ENCODE results near the gene SHISA9. TPM values are rescaled to one million over a fixed set of nuclear protein-coding genes. Genes with fewer than 3 reads are reported as not detected.

The SHISA9 gene
- total RNA-seq, 4 donors from 2014 or later, result 0.19 TPM; not detected in 3

GRCh38 chr16:13070268-13070667 is 168.9 kb downstream of the SHISA9 start:
- 6 to 11% methylated on average over 3 to 9 of the region's 9 CpGs for WGBS, 2 donors
- Histone ChIP-seq H3K27ac (no peak overlapping the region), H3K4me3 (no peak overlapping the region), H3K9me3 (peaks cover 0 to 5% (median 0%) of the 10 kb centered on the region in 3 donors), H3K36me3 (no peaks in the 10 kb centered on the region), H3K27me3 (no peaks in the 10 kb centered on the region), H3K4me1 (no peaks in the 10 kb centered on the region)
- intact Hi-C loops (cut with DNase I), result no loop called here
- TF ChIP-seq, protein P1, sequence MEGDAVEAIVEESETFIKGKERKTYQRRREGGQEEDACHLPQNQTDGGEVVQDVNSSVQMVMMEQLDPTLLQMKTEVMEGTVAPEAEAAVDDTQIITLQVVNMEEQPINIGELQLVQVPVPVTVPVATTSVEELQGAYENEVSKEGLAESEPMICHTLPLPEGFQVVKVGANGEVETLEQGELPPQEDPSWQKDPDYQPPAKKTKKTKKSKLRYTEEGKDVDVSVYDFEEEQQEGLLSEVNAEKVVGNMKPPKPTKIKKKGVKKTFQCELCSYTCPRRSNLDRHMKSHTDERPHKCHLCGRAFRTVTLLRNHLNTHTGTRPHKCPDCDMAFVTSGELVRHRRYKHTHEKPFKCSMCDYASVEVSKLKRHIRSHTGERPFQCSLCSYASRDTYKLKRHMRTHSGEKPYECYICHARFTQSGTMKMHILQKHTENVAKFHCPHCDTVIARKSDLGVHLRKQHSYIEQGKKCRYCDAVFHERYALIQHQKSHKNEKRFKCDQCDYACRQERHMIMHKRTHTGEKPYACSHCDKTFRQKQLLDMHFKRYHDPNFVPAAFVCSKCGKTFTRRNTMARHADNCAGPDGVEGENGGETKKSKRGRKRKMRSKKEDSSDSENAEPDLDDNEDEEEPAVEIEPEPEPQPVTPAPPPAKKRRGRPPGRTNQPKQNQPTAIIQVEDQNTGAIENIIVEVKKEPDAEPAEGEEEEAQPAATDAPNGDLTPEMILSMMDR (IDR thresholded peaks at IDR 0.05), result no peak
- no peak for TF ChIP-seq POLR2A (IDR thresholded peaks at IDR 0.05)
- DNase-seq, result no peak

DNA sequence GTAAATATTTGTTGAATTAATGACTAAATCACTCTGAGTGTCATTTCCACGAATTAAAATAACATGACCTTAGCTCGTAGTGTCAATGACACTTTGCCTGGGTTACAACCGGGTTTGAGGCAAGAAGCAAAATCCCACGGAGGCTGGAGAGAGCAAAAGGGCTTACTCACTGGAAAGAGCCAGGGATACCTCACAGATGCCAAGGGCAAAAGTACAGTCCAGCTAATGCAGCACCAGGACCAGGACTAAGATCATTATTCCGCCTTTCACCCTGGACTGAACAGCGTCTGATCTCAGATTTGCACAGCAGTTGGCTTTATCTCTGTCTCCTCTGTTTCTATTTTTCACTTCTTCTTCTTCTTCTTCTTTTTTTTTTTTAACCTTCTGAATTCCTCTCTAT is 175.5 kb downstream of the SHISA9 start:
- no peak for TF ChIP-seq POLR2A (IDR thresholded peaks at IDR 0.05)
- TF ChIP-seq, protein P1 (IDR thresholded peaks at IDR 0.05), result no peak
- Histone ChIP-seq H3K27me3 (no peaks in the 10 kb centered on the region), H3K4me1 (no peaks in the 10 kb centered on the region), H3K9me3 (no peaks in the 10 kb centered on the region), H3K36me3 (no peaks in the 10 kb centered on the region), H3K27ac (no peak overlapping the region), H3K4me3 (no peak overlapping the region)
- no peak for DNase-seq
- 73 to 77% methylated on average over 6 of the region's 6 CpGs for WGBS, 2 donors
- intact Hi-C loops (cut with DNase I), result no loop called here

GRCh38 chr16:13077816-13078215 is 176.4 kb downstream of the SHISA9 start:
- WGBS, 2 donors, result 44 to 47% methylated on average over 1 of the region's 1 CpG

GRCh38 chr16:13080531-13080930 is 179.1 kb downstream of the SHISA9 start:
- intact Hi-C loops (cut with DNase I), result no loop called here
- WGBS, 2 donors, result 89 to 96% methylated on average over 3 of the region's 3 CpGs

More at GRCh38 chr16:13077816-13078215, 176.4 kb downstream of the SHISA9 start:
- intact Hi-C loops (cut with DNase I), result no loop called here
- TF ChIP-seq, protein P1 (IDR thresholded peaks at IDR 0.05), result no peak
- TF ChIP-seq POLR2A (IDR thresholded peaks at IDR 0.05), result no peak
- Histone ChIP-seq H3K36me3 (no peaks in the 10 kb centered on the region), H3K27me3 (no peaks in the 10 kb centered on the region), H3K9me3 (no peaks in the 10 kb centered on the region), H3K4me3 (no peak overlapping the region), H3K27ac (no peak overlapping the region), H3K4me1 (no peaks in the 10 kb centered on the region)
- DNase-seq, result no peak

GRCh38 chr16:13081825-13082331 is 180.5 kb downstream of the SHISA9 start:
- DNase-seq, result no peak
- 81 to 83% methylated on average over 5 of the region's 5 CpGs for WGBS, 2 donors
- H3K27ac ChIP-seq, result no peak overlapping the region
- no peaks in the 10 kb centered on the region for H3K9me3 ChIP-seq
- no peak overlapping the region for H3K4me3 ChIP-seq
- TF ChIP-seq, protein P1 (IDR thresholded peaks at IDR 0.05), result no peak
- no peak for TF ChIP-seq POLR2A (IDR thresholded peaks at IDR 0.05)
- intact Hi-C loops (cut with DNase I), result no loop called here
- no peaks in the 10 kb centered on the region for H3K36me3 ChIP-seq
- H3K4me1 ChIP-seq, result no peaks in the 10 kb centered on the region
- H3K27me3 ChIP-seq, result no peaks in the 10 kb centered on the region

More at GRCh38 chr16:13080531-13080930, 179.1 kb downstream of the SHISA9 start:
- Histone ChIP-seq H3K27me3 (no peaks in the 10 kb centered on the region), H3K4me1 (no peaks in the 10 kb centered on the region), H3K4me3 (no peak overlapping the region), H3K27ac (no peak overlapping the region), H3K9me3 (no peaks in the 10 kb centered on the region), H3K36me3 (no peaks in the 10 kb centered on the region)
- no peak for DNase-seq
- TF ChIP-seq, protein P1 (IDR thresholded peaks at IDR 0.05), result no peak
- no peak for TF ChIP-seq POLR2A (IDR thresholded peaks at IDR 0.05)
